Mesendoderm (in vitro differentiated cells): Measurements from ENCODE around the gene OR2S2.

Experiments used
- DNase-seq: peaks from one replicate; pipeline ENCODE4 v3.0.0; 2013
- H2AK5ac ChIP-seq: 2 replicates; pipeline ENCODE4 v1.6.1; 2013; ENCODE audit warnings: low read length, inconsistent platforms
- H2BK120ac ChIP-seq: 2 replicates; pipeline ENCODE4 v1.6.1; 2013; ENCODE audit warnings: low read depth, mild to moderate bottlenecking, low read length, moderate library complexity, mixed read lengths
- H2BK15ac ChIP-seq: replicated peaks from 2 replicates; pipeline ENCODE4 v1.6.1; 2013; ENCODE audit warnings: low read depth, mild to moderate bottlenecking, moderate library complexity
- H2BK5ac ChIP-seq: 2 replicates; pipeline ENCODE4 v1.6.1; 2013; ENCODE audit warnings: low read length, inconsistent platforms
- H3K18ac ChIP-seq: 2 replicates; pipeline ENCODE4 v1.6.1; 2013; ENCODE audit warnings: mild to moderate bottlenecking, low read length, mixed read lengths
- H3K23ac ChIP-seq: one replicate; pipeline ENCODE4 v1.6.1; 2013; ENCODE audit warnings: low read length
- H3K27ac ChIP-seq: 2 replicates; pipeline ENCODE4 v1.5.1; 2013; ENCODE audit warnings: low read depth, mild to moderate bottlenecking, inconsistent platforms, low read length, moderate library complexity
- H3K27me3 ChIP-seq: 2 replicates; pipeline ENCODE4 v1.6.1; 2013; ENCODE audit warnings: low read length, control low read depth, mild to moderate bottlenecking, inconsistent platforms; ENCODE audit not compliant: insufficient read depth, poor library complexity
- H3K36me3 ChIP-seq: 2 replicates; pipeline ENCODE4 v1.6.1; 2013; ENCODE audit warnings: low read length, inconsistent platforms; ENCODE audit not compliant: control insufficient read depth, insufficient read depth
- H3K4ac ChIP-seq: one replicate; pipeline ENCODE4 v1.6.1; 2013; ENCODE audit warnings: low read depth, mild to moderate bottlenecking, low read length, moderate library complexity
- H3K4me1 ChIP-seq: 2 replicates; pipeline ENCODE4 v1.6.1; 2013; ENCODE audit warnings: low read depth, low read length, inconsistent platforms; ENCODE audit not compliant: control insufficient read depth
- H3K4me2 ChIP-seq: 2 replicates; pipeline ENCODE4 v1.6.1; 2013; ENCODE audit warnings: low read length
- H3K4me3 ChIP-seq: 2 replicates; pipeline ENCODE4 v1.5.1; 2013; ENCODE audit warnings: mild to moderate bottlenecking, low read length
- H3K56ac ChIP-seq: one replicate; pipeline ENCODE4 v1.6.1; 2013; ENCODE audit warnings: low read length
- H3K79me1 ChIP-seq: 2 replicates; pipeline ENCODE4 v1.6.1; 2013; ENCODE audit warnings: low read length, inconsistent platforms
- H3K79me2 ChIP-seq: 2 replicates; pipeline ENCODE4 v1.6.1; 2013; ENCODE audit warnings: mild to moderate bottlenecking, low read length; ENCODE audit not compliant: control insufficient read depth, insufficient read depth
- H3K9ac ChIP-seq: 2 replicates; pipeline ENCODE4 v1.6.1; 2013; ENCODE audit warnings: low read length, inconsistent platforms
- H4K5ac ChIP-seq: one replicate; pipeline ENCODE4 v1.6.1; 2013; ENCODE audit warnings: low read length
- H4K8ac ChIP-seq: one replicate; pipeline ENCODE4 v1.6.1; 2013; ENCODE audit warnings: low read depth, mild to moderate bottlenecking, control low read depth, low read length, moderate library complexity
- WGBS: extraction: QIAGEN DNeasy Blood & Tissue Kit; methylation state at CpG from one replicate; pipeline ENCODE4 v1.1.7; 2013; ENCODE audit warnings: low lambda C conversion rate, missing lambda C conversion rate; ENCODE audit not compliant: insufficient coverage; ENCODE audit errors: extremely low coverage; 5-methylcytosine and 5-hydroxymethylcytosine counted together

Gene OR2S2

DNA sequence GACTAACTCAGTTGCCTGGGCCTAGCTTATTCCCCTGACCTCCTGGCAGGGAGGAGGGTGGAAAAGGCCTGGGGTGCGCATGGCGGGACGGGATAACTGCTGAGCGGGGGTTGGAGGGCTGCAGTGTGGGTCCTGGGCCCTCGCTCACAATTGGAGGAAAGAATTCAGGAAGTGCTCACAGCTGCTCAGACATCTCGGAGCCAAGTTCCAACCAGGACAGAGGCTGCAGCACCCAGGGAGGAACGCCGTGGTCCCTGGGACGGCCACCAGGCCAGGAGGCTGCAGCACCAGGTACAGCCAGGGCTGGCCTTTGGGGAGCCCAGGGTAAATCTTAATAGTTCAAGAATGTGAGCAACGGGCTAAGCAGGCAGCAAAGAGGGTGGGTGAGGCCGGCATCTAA lies 48.7 kb downstream of the OR2S2 start, which contains the start of gene SPAAR:
Gene SPAAR, plus strand, starts transcription at position 217 of the 400 bp plus-strand sequence. CDS start 974 bp downstream, outside the sequence.
- Histone ChIP-seq H2AK5ac (no peak within 1 kb of the TSS), H3K79me1 (no peaks in the 10 kb centered on the region), H4K8ac (no peak within 1 kb of the TSS), H3K27me3 (no peaks in the 10 kb centered on the region), H3K79me2 (no peaks in the 10 kb centered on the region), H3K23ac (peak within 1 kb of the TSS; percentile 30), H3K27ac (peak within 1 kb of the TSS; percentile 57), H3K4ac (no peak within 1 kb of the TSS), H3K4me3 (no peak within 1 kb of the TSS), H3K18ac (peak within 1 kb of the TSS; percentile 14), H3K56ac (peak within 1 kb of the TSS; percentile 78), H2BK5ac (peak within 1 kb of the TSS; percentile 61), H3K36me3 (no peaks in the 10 kb centered on the region), H2BK15ac (no peak within 1 kb of the TSS), H3K4me1 (peaks cover 21% of the 10 kb centered on the region), H3K9ac (peak within 1 kb of the TSS; percentile 40), H2BK120ac (peak within 1 kb of the TSS; percentile 36), H4K5ac (peak within 1 kb of the TSS; percentile 66), H3K4me2 (peak within 1 kb of the TSS; percentile 2)
- peak; percentile 65 for DNase-seq
- WGBS, result no CpG with 5 or more reads among the region's 11 CpGs

- Histone ChIP-seq H2BK120ac (peak overlapping the region; percentile 36), H3K9ac (peak overlapping the region; percentile 40), H3K79me1 (no peaks in the 10 kb centered on the region), H3K23ac (peak overlapping the region; percentile 30), H3K4me3 (no peak overlapping the region), H3K27ac (peak overlapping the region; percentile 57), H2AK5ac (no peak overlapping the region), H4K8ac (no peak overlapping the region), H3K4me1 (peaks cover 21% of the 10 kb centered on the region), H2BK15ac (no peak overlapping the region), H3K56ac (peak overlapping the region; percentile 78), H3K79me2 (no peaks in the 10 kb centered on the region), H2BK5ac (peak overlapping the region; percentile 61), H3K4ac (no peak overlapping the region), H3K27me3 (no peaks in the 10 kb centered on the region), H3K4me2 (peak overlapping the region; percentile 2), H3K36me3 (no peaks in the 10 kb centered on the region), H4K5ac (peak overlapping the region; percentile 66), H3K18ac (peak overlapping the region; percentile 14)
- peak; percentile 51 for DNase-seq
- no CpG with 5 or more reads among the region's 9 CpGs for WGBS
Measured at GRCh38 chr9:35908504-35909125, 49.3 kb downstream of the OR2S2 start.

GRCh38 chr9:35907711-35908503 lies 50.0 kb downstream of the OR2S2 start:
- Histone ChIP-seq H4K8ac (no peak overlapping the region), H3K9ac (peak overlapping the region; percentile 64), H3K4me1 (peaks cover 21% of the 10 kb centered on the region), H2AK5ac (no peak overlapping the region), H3K27me3 (no peaks in the 10 kb centered on the region), H3K79me2 (no peaks in the 10 kb centered on the region), H3K4me2 (peak overlapping the region; percentile 21), H2BK15ac (no peak overlapping the region), H4K5ac (peak overlapping the region; percentile 66), H3K18ac (peak overlapping the region; percentile 61), H3K79me1 (no peaks in the 10 kb centered on the region), H3K23ac (peak overlapping the region; percentile 59), H3K4ac (peak overlapping the region; percentile 40), H3K27ac (peak overlapping the region; percentile 57), H2BK120ac (peak overlapping the region; percentile 36), H3K36me3 (no peaks in the 10 kb centered on the region), H3K4me3 (no peak overlapping the region), H2BK5ac (peak overlapping the region; percentile 92), H3K56ac (peak overlapping the region; percentile 79)
- WGBS, result no CpG with 5 or more reads among the region's 13 CpGs
- peak; percentile 96 for DNase-seq
